ENCODE data around the gene SHROOM3. TPM values are rescaled to one million over a fixed set of nuclear protein-coding genes. Genes with fewer than 3 reads are reported as not detected.
A peak's percentile ranks its signal among the peaks of the same experiment; 100 is the strongest.

Gene SHROOM3
- total and polyA plus RNA-seq, 4 donors = 14.4 to 75.1 (median 47.3) TPM

- Histone ChIP-seq H3K36me3 (ENCODE audit: control insufficient read depth in 4 of 4, insufficient read depth in 4 of 4, low read length in 4 of 4) (peaks cover 0 to 14% (median 6%) of the 10 kb centered on the region in 4 donors), H3K27ac (ENCODE audit: low read depth in 1 of 2, low read length in 1 of 2) (no peak overlapping the region), H3K4me1 (ENCODE audit: control insufficient read depth in 5 of 5, insufficient read depth in 5 of 5, low read length in 5 of 5) (peaks cover 0 to 10% (median 2%) of the 10 kb centered on the region in 5 donors), H3K9me3 (ENCODE audit: control insufficient read depth in 4 of 4, insufficient read depth in 3 of 4, low read length in 3 of 4) (no peaks in the 10 kb centered on the region), H3K27me3 (ENCODE audit: control insufficient read depth in 3 of 3, insufficient read depth in 3 of 3, low read length in 2 of 3) (no peaks in the 10 kb centered on the region), H3K9ac (ENCODE audit: insufficient read depth in 1 of 2, low read length in 2 of 2) (no peak overlapping the region), H3K4me3 (no peak overlapping the region)
- 91 to 96% methylated on average over 4 of the region's 4 CpGs for WGBS, 2 donors
- no peak for TF ChIP-seq CTCF (IDR thresholded peaks at IDR 0.05; ENCODE audit: control extremely low read depth, extremely low read depth)
- ATAC-seq (ENCODE audit: insufficient read depth, low FRiP score) (no peak), DNase-seq (no peak)
These were observed 327.4 kb downstream of the SHROOM3 start for GRCh38 chr4:76762137-76763130.

DNA sequence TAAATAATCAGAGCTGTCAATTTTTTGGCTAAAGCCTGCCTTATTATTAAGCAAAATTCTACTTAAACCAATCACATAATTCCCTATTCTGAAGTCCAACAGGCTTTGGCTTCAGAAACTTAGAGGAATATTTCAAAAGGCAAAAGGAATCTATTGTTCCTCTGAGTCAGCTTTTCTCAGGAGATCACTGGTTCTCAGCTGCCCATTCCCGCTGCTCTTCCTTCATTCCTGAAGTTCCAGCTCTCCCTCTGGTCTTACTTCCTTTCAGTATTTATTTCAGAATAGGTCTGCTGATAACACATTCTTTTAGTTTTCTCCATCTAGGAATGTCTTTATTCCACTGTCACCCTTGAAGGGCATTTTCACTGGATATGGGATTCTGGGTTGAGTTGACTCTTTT is 329.2 kb downstream of the SHROOM3 start:
- Histone ChIP-seq H3K4me3 (no peak overlapping the region), H3K36me3 (ENCODE audit: control insufficient read depth in 4 of 4, insufficient read depth in 4 of 4, low read length in 4 of 4) (peaks cover 0 to 14% (median 6%) of the 10 kb centered on the region in 4 donors), H3K9me3 (ENCODE audit: control insufficient read depth in 4 of 4, insufficient read depth in 3 of 4, low read length in 3 of 4) (no peaks in the 10 kb centered on the region), H3K27me3 (ENCODE audit: control insufficient read depth in 3 of 3, insufficient read depth in 3 of 3, low read length in 2 of 3) (no peaks in the 10 kb centered on the region), H3K9ac (ENCODE audit: insufficient read depth in 1 of 2, low read length in 2 of 2) (no peak overlapping the region), H3K27ac (ENCODE audit: low read depth in 1 of 2, low read length in 1 of 2) (no peak overlapping the region), H3K4me1 (ENCODE audit: control insufficient read depth in 5 of 5, insufficient read depth in 5 of 5, low read length in 5 of 5) (peaks cover 0 to 11% (median 2%) of the 10 kb centered on the region in 5 donors)
- ATAC-seq (ENCODE audit: insufficient read depth, low FRiP score) = no peak
- no peak for TF ChIP-seq CTCF (IDR thresholded peaks at IDR 0.05; ENCODE audit: control extremely low read depth, extremely low read depth)
- no peak for DNase-seq
- WGBS, 2 donors = 68 to 89% methylated on average over 1 of the region's 1 CpG

- H3K36me3 ChIP-seq (ENCODE audit: control insufficient read depth in 4 of 4, insufficient read depth in 4 of 4, low read length in 4 of 4) = peaks cover 0 to 11% (median 4%) of the 10 kb centered on the region in 4 donors
- 80 to 84% methylated on average over 14 of the region's 14 CpGs for WGBS, 2 donors
- DNase-seq (peak in 2 of 3 donors; percentile 73 to 82), ATAC-seq (ENCODE audit: insufficient read depth, low FRiP score) (no peak)
- H3K9ac ChIP-seq (ENCODE audit: insufficient read depth in 1 of 2, low read length in 2 of 2) = no peak overlapping the region
- peaks cover 0 to 2% (median 0%) of the 10 kb centered on the region in 4 donors for H3K9me3 ChIP-seq (ENCODE audit: control insufficient read depth in 4 of 4, insufficient read depth in 3 of 4, low read length in 3 of 4)
- H3K4me1 ChIP-seq (ENCODE audit: control insufficient read depth in 5 of 5, insufficient read depth in 5 of 5, low read length in 5 of 5) = peaks cover 0 to 11% (median 2%) of the 10 kb centered on the region in 5 donors
- H3K27ac ChIP-seq (ENCODE audit: low read depth in 1 of 2, low read length in 1 of 2) = no peak overlapping the region
- no peak for TF ChIP-seq CTCF (IDR thresholded peaks at IDR 0.05; ENCODE audit: control extremely low read depth, extremely low read depth)
- no peaks in the 10 kb centered on the region for H3K27me3 ChIP-seq (ENCODE audit: control insufficient read depth in 3 of 3, insufficient read depth in 3 of 3, low read length in 2 of 3)
- H3K4me3 ChIP-seq = no peak overlapping the region
These were observed 330.6 kb downstream of the SHROOM3 start for GRCh38 chr4:76765473-76766183.
